ENCODE measurements around the gene JAM3. TPM values are rescaled to one million over a fixed set of nuclear protein-coding genes. Genes with fewer than 3 reads are reported as not detected.
A peak's percentile ranks its signal among the peaks of the same experiment; 100 is the strongest.

The JAM3 gene
- total and polyA plus RNA-seq, 9 of the 15 experiments (the other 6 are each of a cell fraction or from before 2014, with no cell fraction given) = 0.22 to 0.76 (median 0.40) TPM

DNA sequence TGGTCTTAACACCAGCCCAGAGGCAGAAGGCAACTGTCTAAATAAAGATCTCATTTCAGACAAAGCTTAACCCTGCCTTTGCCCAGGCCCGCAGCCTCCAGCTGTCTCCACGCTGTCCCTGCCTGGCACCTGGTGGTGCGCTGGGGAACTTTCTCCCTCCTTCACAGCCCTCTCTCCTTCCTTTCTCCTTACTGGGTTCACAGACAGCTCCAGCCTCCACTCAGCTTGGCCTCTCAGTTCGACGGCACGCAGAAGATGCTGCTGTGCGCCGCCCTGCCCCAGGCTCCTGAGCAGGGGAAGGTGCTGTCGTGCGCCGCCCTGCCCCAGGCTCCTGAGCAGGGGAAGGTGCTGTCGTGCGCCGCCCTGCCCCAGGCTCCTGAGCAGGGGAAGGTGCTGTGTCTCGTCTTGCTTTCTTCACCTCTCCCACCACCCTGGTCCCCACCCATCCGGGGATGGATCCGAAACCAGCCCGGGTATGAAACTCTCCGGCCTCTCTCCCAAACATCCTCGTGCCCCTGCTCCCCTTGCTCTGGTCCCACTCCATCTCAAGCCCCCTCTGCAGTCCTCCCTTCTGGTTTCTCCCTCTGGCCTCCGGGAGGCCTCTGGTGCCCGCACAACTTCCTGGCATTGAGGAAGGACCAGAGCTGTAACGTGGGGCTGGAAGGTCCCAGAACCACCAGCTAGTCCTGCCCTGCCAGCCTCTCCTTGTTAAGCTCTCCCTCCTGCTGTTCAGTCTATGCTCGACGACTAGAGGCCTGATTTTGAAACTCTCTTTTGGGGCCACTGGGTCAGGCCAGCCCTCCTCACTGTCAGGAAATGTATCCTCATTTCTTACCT is 22.9 kb upstream of the JAM3 start:
- WGBS (ENCODE audit: insufficient coverage, low coverage, missing lambda C conversion rate) = 2% methylated on average over 17 of the region's 25 CpGs
- H3K9ac ChIP-seq (ENCODE audit: insufficient read depth in 1 of 2, low read depth in 2 of 2, low read length in 2 of 2) = no peak overlapping the region
- DNase-seq (ENCODE audit: extremely low read depth in 1 of 4, low spot score in 3 of 4) = no peak
- FAIRE-seq = no peak
- intact Hi-C loops (cut with micrococcal nuclease) (no loop called here), in situ Hi-C loops (cut with MboI) (no loop called here)
- no peaks in the 10 kb centered on the region for H3K36me3 ChIP-seq (ENCODE audit: control insufficient read depth, insufficient read depth, low read length)
- ChIA-PET CTCF (ENCODE audit: low intra/inter-chr PET ratio) (no interaction called here), POLR2A (no interaction called here)
- peaks cover 3% of the 10 kb centered on the region; the same call in 1 of the 2 replicates for H4K20me1 ChIP-seq (replicated peaks; ENCODE audit: control insufficient read depth, insufficient read depth, low read length)
- no peaks in the 10 kb centered on the region for H3K79me2 ChIP-seq (ENCODE audit: control insufficient read depth, insufficient read depth, low read length)
- peaks cover 15 to 68% of the 10 kb centered on the region in 2 experiments for H3K27me3 ChIP-seq (ENCODE audit: control insufficient read depth in 2 of 2, insufficient read depth in 2 of 2, low read length in 2 of 2)
- H3K9me3 ChIP-seq (replicated peaks; ENCODE audit: control insufficient read depth, insufficient read depth, low read depth, low read length) = no peaks in the 10 kb centered on the region
- peak; percentile 7; the same call in 1 of the 3 replicates for ATAC-seq
- no peak overlapping the region for H3K27ac ChIP-seq (ENCODE audit: extremely low read depth, low read depth, low read length)
- BruUV-seq (replicated peaks) = no TSS peak
- no peak overlapping the region for H3K4me3 ChIP-seq
- H3K4me1 ChIP-seq (replicated peaks in 1 of 2; ENCODE audit: control insufficient read depth in 2 of 2, insufficient read depth in 2 of 2, low read length in 2 of 2) = peaks cover 0 to 7% of the 10 kb centered on the region in 2 experiments; a peak in 2 of 5 replicates
- no peak overlapping the region for H3K4me2 ChIP-seq (ENCODE audit: insufficient read depth, low read length)
- H3K9me1 ChIP-seq (ENCODE audit: control insufficient read depth, insufficient read depth, low read length) = no peaks in the 10 kb centered on the region
- H2AFZ ChIP-seq (ENCODE audit: low read depth, low read length) = no peak overlapping the region
- TF ChIP-seq MED1 (CRISPR knock-in tag; IDR thresholded peaks at IDR 0.05; ENCODE audit: borderline replicate concordance) (no peak), NELFE (IDR thresholded peaks at IDR 0.05; ENCODE audit: insufficient read depth, insufficient read length) (no peak), NCOA1 (IDR thresholded peaks at IDR 0.05; ENCODE audit: low read depth) (no peak), LEF1 (IDR thresholded peaks at IDR 0.05) (no peak), FIP1L1 (IDR thresholded peaks at IDR 0.05; ENCODE audit: low read depth, low read length, poor library complexity, severe bottlenecking) (no peak), GATAD2B (IDR thresholded peaks at IDR 0.05; ENCODE audit: borderline replicate concordance) (no peak), TAF7 (tag; IDR thresholded peaks at IDR 0.05) (no peak), SIN3B (IDR thresholded peaks at IDR 0.05; ENCODE audit: low read depth) (no peak), ESRRA (IDR thresholded peaks at IDR 0.05; ENCODE audit: borderline replicate concordance, low read depth) (no peak), REST (IDR thresholded peaks at IDR 0.05; ENCODE audit: borderline replicate concordance) (no peak), REST (CRISPR knock-in tag; IDR thresholded peaks at IDR 0.05; ENCODE audit: low read depth) (no peak)
- TF ChIP-seq, protein P1, sequence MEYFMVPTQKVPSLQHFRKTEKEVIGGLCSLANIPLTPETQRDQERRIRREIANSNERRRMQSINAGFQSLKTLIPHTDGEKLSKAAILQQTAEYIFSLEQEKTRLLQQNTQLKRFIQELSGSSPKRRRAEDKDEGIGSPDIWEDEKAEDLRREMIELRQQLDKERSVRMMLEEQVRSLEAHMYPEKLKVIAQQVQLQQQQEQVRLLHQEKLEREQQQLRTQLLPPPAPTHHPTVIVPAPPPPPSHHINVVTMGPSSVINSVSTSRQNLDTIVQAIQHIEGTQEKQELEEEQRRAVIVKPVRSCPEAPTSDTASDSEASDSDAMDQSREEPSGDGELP (CRISPR knock-in tag; IDR thresholded peaks at IDR 0.05; ENCODE audit: borderline replicate concordance) = no peak
- TF ChIP-seq, protein P2, sequence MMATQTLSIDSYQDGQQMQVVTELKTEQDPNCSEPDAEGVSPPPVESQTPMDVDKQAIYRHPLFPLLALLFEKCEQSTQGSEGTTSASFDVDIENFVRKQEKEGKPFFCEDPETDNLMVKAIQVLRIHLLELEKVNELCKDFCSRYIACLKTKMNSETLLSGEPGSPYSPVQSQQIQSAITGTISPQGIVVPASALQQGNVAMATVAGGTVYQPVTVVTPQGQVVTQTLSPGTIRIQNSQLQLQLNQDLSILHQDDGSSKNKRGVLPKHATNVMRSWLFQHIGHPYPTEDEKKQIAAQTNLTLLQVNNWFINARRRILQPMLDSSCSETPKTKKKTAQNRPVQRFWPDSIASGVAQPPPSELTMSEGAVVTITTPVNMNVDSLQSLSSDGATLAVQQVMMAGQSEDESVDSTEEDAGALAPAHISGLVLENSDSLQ (IDR thresholded peaks at IDR 0.05) = no peak
